IMR-90 (cell line): Measurements from ENCODE around the gene PITRM1.
"Not testable (repeated sequence)": the region's sequence is repeated elsewhere in the genome, so short reads cannot be mapped to it uniquely, and the experiment has no call there.

Source experiments
- POLR2A ChIP-seq: IDR thresholded peaks from 2 replicates; pipeline ENCODE4 v1.6.1; 2012; ENCODE audit warnings: mild to moderate bottlenecking, low read depth, low read length
- TF ChIP-seq, protein P1 (sequence below): conservative IDR thresholded peaks from 2 replicates; pipeline ENCODE4 v1.5.1; 2012; ENCODE audit warnings: mild to moderate bottlenecking, low read depth, low read length, improper control_type of control experiment

DNA sequence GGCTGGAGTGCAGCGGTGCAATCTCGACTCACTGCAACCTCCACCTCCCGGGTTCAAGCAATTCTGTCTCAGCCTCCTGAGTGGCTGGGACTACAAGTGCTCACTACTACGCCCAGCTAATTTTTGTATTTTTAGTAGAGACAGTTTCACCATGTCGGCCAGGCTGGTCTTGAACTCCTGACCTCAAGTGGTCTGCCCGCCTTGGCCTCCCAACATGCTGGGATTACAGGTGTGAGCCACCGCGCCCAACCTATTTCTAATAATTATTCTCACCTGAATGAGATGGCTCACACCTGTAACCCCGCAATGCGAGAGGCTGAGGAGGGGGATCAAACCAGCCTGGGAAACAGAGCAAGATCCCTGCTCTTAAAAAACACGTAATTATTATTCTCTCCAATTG is 1.1 kb downstream of the PITRM1 start:
- TF ChIP-seq, protein P1, sequence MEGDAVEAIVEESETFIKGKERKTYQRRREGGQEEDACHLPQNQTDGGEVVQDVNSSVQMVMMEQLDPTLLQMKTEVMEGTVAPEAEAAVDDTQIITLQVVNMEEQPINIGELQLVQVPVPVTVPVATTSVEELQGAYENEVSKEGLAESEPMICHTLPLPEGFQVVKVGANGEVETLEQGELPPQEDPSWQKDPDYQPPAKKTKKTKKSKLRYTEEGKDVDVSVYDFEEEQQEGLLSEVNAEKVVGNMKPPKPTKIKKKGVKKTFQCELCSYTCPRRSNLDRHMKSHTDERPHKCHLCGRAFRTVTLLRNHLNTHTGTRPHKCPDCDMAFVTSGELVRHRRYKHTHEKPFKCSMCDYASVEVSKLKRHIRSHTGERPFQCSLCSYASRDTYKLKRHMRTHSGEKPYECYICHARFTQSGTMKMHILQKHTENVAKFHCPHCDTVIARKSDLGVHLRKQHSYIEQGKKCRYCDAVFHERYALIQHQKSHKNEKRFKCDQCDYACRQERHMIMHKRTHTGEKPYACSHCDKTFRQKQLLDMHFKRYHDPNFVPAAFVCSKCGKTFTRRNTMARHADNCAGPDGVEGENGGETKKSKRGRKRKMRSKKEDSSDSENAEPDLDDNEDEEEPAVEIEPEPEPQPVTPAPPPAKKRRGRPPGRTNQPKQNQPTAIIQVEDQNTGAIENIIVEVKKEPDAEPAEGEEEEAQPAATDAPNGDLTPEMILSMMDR: not testable (repeated sequence)
- not testable (repeated sequence) for TF ChIP-seq POLR2A
